Measurements from ENCODE around the gene NHSL2. TPM values are rescaled to one million over a fixed set of nuclear protein-coding genes. Genes with fewer than 3 reads are reported as not detected.

The NHSL2 gene
- total RNA-seq, 1 experiment from 2014 or later: not detected

Small RNA genes lying within 50 kb of the gene (small RNA-seq; reads per million reads assigned to genes)
- gene RNU6-1078P: 0 reads per million in 2 experiments

Other genes starting within 250 kb of the NHSL2 start
- not detected in 2 replicates for gene CXorf49, start 192.6 kb upstream of the NHSL2 start, total RNA-seq (2014; rRNA removed; shearing (Covaris generic))
- not detected in 2 replicates for gene CXorf49B, start 147.5 kb upstream of the NHSL2 start, total RNA-seq (2014; rRNA removed; shearing (Covaris generic))
- 0.29 and 0.40 TPM in 2 replicates for gene RTL5, start 221.1 kb downstream of the NHSL2 start, total RNA-seq (2014; rRNA removed; shearing (Covaris generic))

Measured in SK-MEL-5 (cell line).